Stimulated activated CD8-positive, alpha-beta memory T cell treated with anti-CD3 and anti-CD28 coated beads, Interleukin-12 subunit alpha, Interleukin-12 subunit beta, amount 100 ng/mL, for 24 hours (primary cell): Measurements from ENCODE around the gene TSPAN1.

Source experiments
- DNase-seq: peaks from one replicate; pipeline ENCODE4 v3.0.0-alpha.2; 2020; ENCODE audit errors: extremely low read depth

The TSPAN1 gene

DNA sequence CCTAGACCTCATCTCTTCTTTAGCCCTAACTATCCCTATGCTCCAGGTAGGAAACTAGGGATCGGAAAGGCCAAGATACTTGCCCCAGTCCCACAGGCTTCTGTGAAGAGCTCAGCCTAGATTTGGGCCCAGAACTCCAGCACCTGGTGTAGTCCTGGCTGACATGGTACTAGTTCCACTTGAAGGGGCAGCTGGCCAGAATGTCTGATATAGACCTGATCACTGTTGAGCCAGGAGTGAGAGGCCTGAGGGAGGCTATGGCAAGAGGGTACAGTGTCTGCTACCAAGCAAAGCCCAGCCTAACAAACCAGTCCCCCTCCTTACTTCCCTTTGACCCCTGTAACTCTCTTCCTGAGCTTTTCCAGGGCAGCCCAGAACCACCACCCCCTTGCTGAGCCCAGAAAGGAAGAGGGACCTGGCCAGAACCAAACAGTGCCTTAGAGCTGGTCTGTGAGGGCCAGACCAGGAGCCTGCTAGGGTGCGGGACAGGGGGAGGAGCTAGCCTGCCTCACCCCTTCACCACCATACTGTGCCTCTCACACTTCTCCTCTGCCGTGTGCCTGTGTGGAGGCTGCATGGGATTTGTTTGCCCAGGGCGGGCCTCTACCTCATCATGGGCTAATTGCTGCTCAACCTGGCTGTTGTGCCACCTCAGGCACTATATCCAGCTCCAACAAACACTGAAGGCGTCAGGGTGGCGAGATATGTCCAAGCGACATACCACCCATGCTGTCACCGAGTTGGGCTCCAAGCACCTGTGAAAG lies 12.4 kb downstream of the TSPAN1 start:
- DNase-seq: no peak

DNA sequence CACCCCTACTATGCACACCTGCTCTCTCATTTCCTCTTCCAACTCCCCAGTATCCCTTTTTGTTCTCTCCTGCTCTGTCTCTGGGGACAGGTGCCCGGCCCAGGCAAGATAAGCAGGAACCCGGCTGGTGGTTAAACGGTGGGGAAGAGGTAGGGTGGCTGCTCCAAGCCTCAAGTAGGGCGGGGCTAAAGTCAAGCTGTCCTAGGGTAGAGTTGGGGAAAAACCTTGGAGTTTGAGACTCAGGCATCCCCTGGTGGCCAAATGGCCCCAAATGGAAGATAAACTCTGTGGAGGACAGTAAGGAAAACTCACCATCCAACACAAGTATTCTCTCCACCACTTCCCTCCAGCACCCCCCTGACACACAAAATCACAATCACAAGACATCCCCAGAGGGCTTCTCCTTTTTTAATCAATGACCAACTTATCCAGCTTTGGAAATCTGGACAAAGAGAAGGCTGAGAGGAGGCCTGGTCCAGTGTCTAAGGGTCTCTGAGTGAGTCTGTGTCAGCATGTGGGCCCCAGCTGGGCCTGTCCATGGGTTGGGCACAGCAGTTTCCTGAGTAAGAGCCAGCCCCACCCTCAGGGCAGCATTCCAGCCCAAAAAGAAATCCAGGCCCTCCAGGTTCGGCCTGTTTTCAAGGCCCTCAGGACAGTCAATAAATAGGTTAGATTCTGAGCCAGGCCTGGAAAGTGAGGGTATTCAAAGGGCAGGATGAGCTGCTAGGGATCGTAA lies 13.6 kb downstream of the TSPAN1 start:
- DNase-seq: no peak

DNA sequence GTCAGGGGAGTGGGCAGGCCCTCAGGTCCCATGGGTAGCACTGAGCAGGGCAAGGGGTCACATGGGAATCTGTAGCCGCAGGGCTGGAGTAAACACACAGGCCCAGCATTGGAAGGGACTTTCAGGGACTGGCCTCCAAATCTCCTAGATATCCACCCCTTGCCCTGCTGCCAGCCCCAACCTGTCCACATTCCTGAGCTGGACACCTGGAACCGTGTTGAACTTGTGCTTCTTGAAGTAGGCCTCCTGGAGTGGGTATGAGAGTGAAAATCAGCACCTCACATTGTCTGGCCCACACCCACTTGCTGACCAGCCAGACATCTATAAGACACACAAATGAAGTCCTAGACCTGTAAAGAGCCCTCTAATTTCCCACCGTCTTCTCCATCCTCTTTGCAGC lies 15.7 kb downstream of the TSPAN1 start:
- no peak for DNase-seq

DNA sequence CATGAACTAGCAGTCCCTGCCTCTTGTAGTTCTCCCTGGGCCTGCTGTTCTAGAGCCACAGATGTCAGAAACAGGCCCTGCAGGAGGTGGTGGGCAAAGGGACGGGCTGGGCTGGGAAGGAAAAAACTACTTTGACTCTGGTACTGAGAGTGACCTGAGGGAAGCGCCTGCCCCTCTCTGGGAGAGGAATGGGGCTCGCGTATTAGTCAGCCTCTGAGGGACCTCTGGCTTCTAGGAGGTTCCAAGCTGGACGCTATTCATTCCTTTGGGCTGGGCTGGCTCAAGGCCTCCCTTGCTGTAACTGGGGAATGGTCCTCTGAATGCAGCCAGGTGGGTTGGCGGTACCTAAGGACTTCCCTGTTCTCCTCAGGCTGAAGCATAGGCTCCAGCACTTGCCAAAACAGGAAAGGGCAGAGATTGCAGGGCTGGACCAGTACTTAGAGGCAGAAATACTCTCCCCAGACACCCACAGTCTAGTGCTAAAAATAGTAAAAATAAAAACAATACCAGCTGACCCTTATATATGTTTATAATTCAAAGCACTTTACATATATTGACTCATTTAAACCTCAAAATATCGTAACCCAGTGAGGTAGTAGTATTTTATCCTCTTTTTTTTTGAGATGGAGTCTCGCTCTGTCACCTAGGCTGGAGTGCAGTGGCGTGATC lies 16.3 kb downstream of the TSPAN1 start:
- DNase-seq: no peak

- no peak for DNase-seq
Measured at GRCh38 chr1:46192171-46192570, 17.3 kb downstream of the TSPAN1 start.

GRCh38 chr1:46193285-46193684 lies 18.4 kb downstream of the TSPAN1 start:
- no peak for DNase-seq

DNA sequence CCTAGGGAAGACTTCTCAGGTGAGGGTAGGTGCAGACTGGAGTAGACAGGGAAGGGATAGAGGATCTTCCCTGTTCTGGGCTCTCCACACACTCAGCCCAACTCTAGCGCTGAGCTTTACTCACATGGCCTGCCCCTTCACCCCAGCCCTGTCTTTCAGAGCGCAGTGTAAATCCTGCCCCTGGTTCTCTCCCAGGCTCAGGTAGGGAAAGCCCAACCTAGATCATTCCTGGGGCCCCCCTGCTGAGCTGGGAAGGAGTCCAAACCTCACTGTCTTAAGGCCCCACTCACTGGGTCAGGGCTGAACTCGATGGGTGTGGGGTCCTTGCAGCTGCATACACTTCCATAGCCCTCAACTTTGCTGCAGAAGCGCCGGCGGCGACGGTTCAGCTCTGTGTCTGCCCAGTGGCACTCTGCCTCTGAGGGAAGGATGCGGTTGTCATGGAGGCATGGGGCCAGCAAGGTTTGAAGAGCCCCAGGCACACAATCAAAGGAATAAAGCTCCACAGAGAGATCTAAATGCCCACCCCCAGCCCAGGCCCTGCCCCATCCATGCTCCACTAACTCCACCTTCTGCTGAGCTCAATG lies 19.2 kb downstream of the TSPAN1 start:
- DNase-seq: no peak

GRCh38 chr1:46194641-46195193 lies 19.8 kb downstream of the TSPAN1 start:
- DNase-seq: no peak

DNA sequence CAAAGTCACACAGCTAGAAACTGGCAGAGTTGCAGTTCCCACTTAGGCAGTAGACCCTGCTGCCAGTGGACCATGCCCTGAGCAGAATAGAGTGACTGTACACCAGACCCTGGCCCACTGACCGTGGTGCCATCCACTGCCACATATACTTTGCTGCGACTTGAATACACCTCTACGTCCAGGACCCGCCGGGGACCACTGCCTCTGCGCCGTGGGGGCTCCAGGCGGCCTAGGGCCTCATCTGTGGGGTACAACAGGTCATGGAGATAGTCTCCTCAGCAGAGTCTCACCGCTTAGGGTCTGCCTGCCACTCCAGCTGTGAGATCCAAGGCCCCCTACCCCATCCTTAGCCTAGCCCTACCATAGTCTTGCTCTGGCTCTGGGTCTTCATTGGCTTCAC lies 21.7 kb downstream of the TSPAN1 start:
- no peak for DNase-seq

DNA sequence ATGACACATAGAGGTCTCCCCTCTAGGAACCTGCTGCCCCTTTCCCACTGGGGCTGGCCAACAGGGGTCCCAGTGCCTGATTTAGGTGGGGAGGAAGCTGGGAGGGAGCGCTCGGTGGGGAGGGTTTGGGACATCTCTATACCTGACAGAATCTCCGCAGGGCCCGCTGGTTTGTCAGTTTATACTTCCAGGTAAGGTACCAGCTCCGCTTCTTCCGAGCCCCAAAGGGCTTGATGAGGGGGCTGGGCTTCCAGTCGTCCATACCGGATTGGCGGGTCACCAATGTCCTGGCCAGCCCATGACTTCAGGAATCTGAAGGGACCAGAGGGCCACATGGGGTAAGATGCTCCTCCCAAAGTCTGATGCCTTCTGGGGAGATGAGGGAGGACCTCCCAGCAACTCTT lies 22.7 kb downstream of the TSPAN1 start:
- DNase-seq: no peak

DNA sequence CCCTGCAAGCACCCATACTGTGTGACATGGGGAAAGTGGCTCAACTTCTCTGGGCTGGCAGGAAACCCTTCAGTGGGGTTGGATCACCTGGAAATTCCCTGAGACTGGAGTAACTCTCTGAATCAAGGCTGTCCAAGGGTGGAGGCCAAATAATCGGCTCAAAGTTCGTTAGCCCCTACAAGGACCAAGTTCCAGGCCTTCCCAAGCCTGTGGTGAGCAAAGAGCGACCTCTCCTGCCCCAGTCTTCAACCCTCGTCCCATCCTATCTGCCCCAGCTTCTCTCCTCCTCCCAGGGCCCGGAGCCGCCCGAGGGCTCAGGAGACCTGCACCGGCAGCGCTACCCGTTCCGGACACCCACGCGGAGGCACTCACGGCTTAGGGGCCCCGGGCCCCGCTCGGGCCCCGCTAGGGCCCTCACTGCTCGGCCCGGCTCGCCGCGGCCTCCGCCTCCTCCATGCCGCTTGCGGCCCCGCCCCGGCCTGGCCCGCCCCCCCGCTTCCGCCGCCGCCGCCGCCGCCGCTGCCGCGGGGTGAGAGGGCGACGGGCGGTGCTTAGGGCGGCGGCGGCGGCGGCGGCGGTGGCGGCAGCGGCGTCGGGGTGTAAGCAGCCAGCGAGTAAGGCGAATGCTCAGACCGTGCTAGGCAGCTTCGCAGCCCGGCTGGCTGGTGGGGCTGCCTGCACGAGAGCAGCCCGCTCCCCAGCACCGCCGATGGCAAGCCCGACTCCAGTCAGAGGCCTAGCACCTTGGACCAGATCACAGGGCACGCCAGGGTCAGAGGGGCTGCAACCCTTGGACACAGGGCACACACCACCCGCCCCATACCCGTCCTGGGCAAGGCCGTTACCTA lies 23.3 kb downstream of the TSPAN1 start, which contains the start of gene POMGNT1:
Gene POMGNT1, minus strand, starts transcription at position 471 of the 848 bp plus-strand sequence. CDS start 613 bp downstream, outside the sequence.
- peak; percentile 39 for DNase-seq

- DNase-seq: no peak
Measured at GRCh38 chr1:46199233-46199749, 24.4 kb downstream of the TSPAN1 start.

DNA sequence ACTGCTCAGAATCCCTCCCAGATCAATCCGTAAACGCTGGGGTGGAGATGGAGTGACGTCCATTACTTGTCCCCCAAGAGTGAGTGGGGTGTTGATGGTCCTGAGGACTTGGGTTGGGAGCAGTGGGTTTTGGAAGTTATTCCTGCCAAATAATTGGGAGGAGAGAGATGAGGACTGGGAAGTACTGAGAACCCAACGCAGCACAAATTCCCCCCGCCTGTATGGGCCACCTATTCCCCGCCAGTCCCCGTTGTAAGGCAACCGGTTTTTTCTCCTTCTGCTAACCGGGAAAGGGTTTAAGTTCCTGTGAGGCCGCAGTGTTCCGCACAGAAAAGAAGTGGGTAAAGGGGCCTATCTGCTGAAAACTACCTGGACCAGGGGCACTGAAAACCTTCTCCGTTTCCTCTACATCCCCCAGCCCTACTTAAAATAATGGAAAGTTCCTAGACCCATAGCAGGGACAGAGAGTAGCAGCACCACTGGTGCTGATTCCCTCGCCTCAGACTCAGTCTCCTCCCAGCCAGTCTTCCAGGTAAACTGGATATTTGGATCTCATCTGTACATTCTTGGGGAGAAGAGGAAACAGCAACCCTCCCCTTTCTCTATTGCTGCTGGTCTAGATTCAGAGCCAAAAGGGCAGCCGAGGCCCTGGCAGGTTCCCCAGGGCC lies 29.0 kb downstream of the TSPAN1 start:
- no peak for DNase-seq

DNA sequence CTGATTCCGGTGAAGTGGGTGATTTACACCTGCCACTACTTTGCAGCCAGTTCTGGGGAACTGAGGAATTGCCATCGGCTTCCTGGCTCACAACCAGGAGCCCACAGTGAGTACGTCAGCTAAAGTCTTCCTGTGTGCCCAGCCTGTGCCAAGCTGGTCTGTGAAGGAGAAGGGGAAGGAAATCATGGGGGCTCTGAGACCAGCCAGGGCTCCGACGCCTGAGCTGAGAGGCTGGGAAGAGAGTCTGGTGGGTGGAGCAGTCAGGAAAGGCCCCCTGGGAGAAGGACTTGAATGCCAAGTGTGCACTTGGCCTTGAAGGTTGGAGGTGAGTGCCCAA lies 29.5 kb downstream of the TSPAN1 start:
- no peak for DNase-seq

GRCh38 chr1:46205141-46205540 lies 30.3 kb downstream of the TSPAN1 start:
- DNase-seq: no peak

GRCh38 chr1:46205791-46206190 lies 30.9 kb downstream of the TSPAN1 start:
- DNase-seq: no peak

DNA sequence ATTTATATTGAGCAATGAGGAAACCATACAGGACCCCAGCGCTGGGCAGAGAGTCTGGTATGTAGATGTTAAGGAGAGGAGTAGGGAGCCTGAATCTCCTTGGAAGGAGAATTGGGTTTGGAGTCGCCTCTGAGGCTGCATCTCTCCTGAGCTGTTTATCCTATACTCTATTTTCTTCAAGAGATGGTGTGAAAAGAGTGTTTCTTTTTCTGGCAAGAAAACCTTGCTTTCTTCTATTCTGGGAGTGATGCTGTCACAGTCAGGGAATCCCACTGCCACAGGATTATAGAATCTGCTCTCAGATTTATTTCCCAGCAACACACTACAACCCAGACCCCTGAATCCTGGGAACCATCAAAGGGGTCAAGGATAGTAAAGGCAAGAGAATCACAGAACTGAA lies 31.5 kb downstream of the TSPAN1 start:
- DNase-seq: no peak

- no peak for DNase-seq
Measured at GRCh38 chr1:46210561-46210960, 35.7 kb downstream of the TSPAN1 start.

DNA sequence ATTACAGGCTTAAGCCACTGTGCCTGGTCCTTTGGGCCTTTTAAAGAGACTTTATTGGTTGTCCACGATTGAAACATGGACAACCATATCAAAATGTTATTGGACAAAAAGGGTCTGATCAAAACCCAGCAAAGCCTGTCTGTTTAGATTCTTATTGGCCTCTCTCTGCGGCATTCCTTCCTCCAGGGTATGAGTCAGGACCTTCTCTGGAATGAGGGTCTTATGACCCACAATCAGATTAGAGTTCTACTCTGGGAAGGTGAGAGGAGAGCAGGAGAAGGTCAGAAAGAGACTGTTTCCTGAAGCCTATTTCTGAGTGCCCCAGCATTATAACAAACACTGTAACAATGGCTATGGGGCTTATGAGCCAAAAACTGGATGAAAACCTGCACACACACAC lies 36.2 kb downstream of the TSPAN1 start:
- DNase-seq: no peak

DNA sequence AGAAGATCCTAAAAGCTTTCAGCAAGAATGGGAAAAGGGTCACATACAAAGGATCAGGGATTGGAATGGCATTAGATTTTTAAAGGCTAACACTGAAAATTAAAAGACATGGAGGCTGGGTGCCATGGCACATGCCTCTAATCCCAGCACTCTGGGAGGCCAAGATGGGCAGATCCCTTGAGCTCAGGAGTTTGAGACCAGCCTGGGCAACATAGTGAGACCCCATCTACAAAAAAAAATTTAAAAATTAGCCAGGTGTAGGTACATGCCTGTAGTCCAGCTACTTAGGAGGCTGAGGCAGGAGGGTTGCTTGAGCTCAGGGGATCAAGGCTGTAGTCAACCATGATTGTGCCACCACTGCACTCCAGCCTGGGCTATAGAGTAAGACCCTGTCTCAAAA lies 40.6 kb downstream of the TSPAN1 start:
- no peak for DNase-seq
